HEK293T (cell line): ENCODE measurements around the gene MECR.
"Not testable (repeated sequence)": the region's sequence is repeated elsewhere in the genome, so short reads cannot be mapped to it uniquely, and the experiment has no call there.

Source experiments
- CTCF ChIA-PET: fragments of 350-600 bp; formaldehyde crosslinking; extraction: SDS; loops from one replicate; lab custom pipeline; 2021; ENCODE audit warnings: antibody characterized with exemption, inconsistent platforms; lab: Yijun Ruan, JAX
- POLR2A ChIA-PET: fragments of 350-600 bp; formaldehyde crosslinking; extraction: SDS; loops from one replicate; lab custom pipeline; 2020; ENCODE audit warnings: antibody characterized with exemption, inconsistent platforms; lab: Yijun Ruan, JAX
- DNase-seq: peaks from one replicate; pipeline ENCODE4 v3.0.0; 2012; ENCODE audit warnings: mixed read lengths; ENCODE audit errors: extremely low spot score
- ARNT ChIP-seq: fragments of 450-650 bp; IDR thresholded peaks from 2 replicates; pipeline ENCODE4 v1.6.1; 2017; ENCODE audit warnings: mild to moderate bottlenecking
- BHLHE40 ChIP-seq: fragments of 450-650 bp; IDR thresholded peaks from 2 replicates; pipeline ENCODE4 v1.6.1; 2016; ENCODE audit warnings: mild to moderate bottlenecking, moderate library complexity, borderline replicate concordance
- CTBP1 ChIP-seq: fragments of 450-650 bp; IDR thresholded peaks from 2 replicates; pipeline ENCODE4 v1.6.1; 2016; ENCODE audit warnings: borderline replicate concordance
- ELF4 ChIP-seq: fragments of 450-650 bp; IDR thresholded peaks from 2 replicates; pipeline ENCODE4 v1.6.1; 2017; ENCODE audit warnings: antibody characterized with exemption
- FOXA1 ChIP-seq: fragments of 450-650 bp; IDR thresholded peaks from 2 replicates; pipeline ENCODE4 v1.6.1; 2016; ENCODE audit warnings: mild to moderate bottlenecking
- FOXK2 ChIP-seq: fragments of 450-650 bp; IDR thresholded peaks from 2 replicates; pipeline ENCODE4 v1.6.1; 2016; ENCODE audit warnings: mild to moderate bottlenecking
- FOXM1 ChIP-seq: fragments of 450-650 bp; IDR thresholded peaks from 2 replicates; pipeline ENCODE4 v1.6.1; 2017; ENCODE audit warnings: mild to moderate bottlenecking, borderline replicate concordance
- HDGF ChIP-seq: fragments of 450-650 bp; IDR thresholded peaks from 2 replicates; pipeline ENCODE4 v1.6.1; 2017; ENCODE audit warnings: antibody characterized with exemption, borderline replicate concordance
- L3MBTL2 ChIP-seq: fragments of 450-650 bp; conservative IDR thresholded peaks from 2 replicates; pipeline ENCODE4 v1.6.1; 2016; ENCODE audit warnings: mild to moderate bottlenecking
- LEF1 ChIP-seq: fragments of 450-650 bp; IDR thresholded peaks from 2 replicates; pipeline ENCODE4 v1.6.1; 2017; ENCODE audit warnings: mild to moderate bottlenecking, borderline replicate concordance
- NFRKB ChIP-seq: fragments of 450-650 bp; IDR thresholded peaks from 2 replicates; pipeline ENCODE4 v1.6.1; 2016; ENCODE audit warnings: mild to moderate bottlenecking, moderate library complexity
- SP1 ChIP-seq: fragments of 450-650 bp; IDR thresholded peaks from 2 replicates; pipeline ENCODE4 v1.6.1; 2017
- SUZ12 ChIP-seq: fragments of 450-650 bp; IDR thresholded peaks from 2 replicates; pipeline ENCODE4 v1.6.1; 2016; ENCODE audit warnings: mild to moderate bottlenecking
- TARDBP ChIP-seq: fragments of 450-650 bp; IDR thresholded peaks from 2 replicates; pipeline ENCODE4 v1.6.1; 2016
- ZNF384 ChIP-seq: fragments of 450-650 bp; IDR thresholded peaks from 2 replicates; pipeline ENCODE4 v1.6.1; 2016
- TF ChIP-seq, protein P1 (sequence below): fragments of 450-650 bp; IDR thresholded peaks from 2 replicates; pipeline ENCODE4 v1.6.1; 2016

Gene MECR

DNA sequence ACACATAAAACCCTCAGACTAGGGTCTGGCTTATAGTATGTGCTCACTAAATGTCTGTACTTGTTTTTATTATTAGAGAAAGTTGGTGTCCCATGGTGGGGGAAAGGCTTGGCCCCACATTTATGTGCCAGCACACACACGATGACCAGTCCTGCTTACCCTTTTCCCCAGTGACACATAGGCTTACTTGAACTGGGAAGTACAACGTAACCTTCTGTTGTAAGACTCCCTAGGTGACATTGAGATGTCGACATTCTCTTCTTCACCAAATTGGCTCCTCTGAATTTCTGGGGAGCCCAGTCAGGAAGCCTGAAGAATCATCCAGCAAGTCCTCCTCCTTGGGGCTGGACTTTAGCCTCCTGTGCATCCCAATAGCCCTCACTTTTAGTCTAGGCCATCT lies 1.7 kb upstream of the MECR start:
- no peak for DNase-seq
- POLR2A ChIA-PET: interaction anchor here (4.3 kb wide), 1 partner anchor 51 kb away, joined by 21 read pairs; the partner anchor contains the start of gene SRSF4
- CTCF ChIA-PET: no interaction called here
- TF ChIP-seq SUZ12: no peak
- TF ChIP-seq TARDBP: no peak
- TF ChIP-seq HDGF: no peak
- TF ChIP-seq FOXM1: no peak
- TF ChIP-seq FOXA1: no peak
- no peak for TF ChIP-seq LEF1
- TF ChIP-seq ARNT: no peak
- no peak for TF ChIP-seq ELF4
- no peak for TF ChIP-seq CTBP1
- TF ChIP-seq NFRKB: no peak
- TF ChIP-seq SP1: no peak
- no peak for TF ChIP-seq FOXK2
- TF ChIP-seq L3MBTL2: no peak
- TF ChIP-seq, protein P1, sequence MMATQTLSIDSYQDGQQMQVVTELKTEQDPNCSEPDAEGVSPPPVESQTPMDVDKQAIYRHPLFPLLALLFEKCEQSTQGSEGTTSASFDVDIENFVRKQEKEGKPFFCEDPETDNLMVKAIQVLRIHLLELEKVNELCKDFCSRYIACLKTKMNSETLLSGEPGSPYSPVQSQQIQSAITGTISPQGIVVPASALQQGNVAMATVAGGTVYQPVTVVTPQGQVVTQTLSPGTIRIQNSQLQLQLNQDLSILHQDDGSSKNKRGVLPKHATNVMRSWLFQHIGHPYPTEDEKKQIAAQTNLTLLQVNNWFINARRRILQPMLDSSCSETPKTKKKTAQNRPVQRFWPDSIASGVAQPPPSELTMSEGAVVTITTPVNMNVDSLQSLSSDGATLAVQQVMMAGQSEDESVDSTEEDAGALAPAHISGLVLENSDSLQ: no peak
- TF ChIP-seq BHLHE40: no peak
- no peak for TF ChIP-seq ZNF384

DNA sequence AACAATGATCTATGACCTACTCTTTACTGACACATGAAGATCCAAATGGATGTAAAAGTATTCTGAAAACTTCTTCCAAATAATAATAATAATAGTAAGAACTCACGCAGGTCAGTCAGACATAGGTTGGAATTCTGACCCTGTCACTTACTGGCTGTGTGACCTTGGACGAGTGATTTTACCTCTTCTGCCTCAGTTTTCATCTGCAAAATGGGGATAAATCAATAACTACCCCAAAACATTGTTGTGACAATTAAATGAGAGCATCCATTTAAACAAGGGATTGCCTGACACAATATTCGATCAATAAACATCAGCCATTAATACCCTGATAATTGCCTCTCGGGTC lies 556 bp downstream of the MECR start:
- TF ChIP-seq ARNT: no peak
- TF ChIP-seq SP1: no peak
- TF ChIP-seq ZNF384: no peak
- TF ChIP-seq L3MBTL2: no peak
- no peak for TF ChIP-seq CTBP1
- TF ChIP-seq FOXK2: no peak
- no peak for TF ChIP-seq SUZ12
- no peak for TF ChIP-seq HDGF
- no peak for TF ChIP-seq LEF1
- TF ChIP-seq TARDBP: no peak
- TF ChIP-seq BHLHE40: no peak
- TF ChIP-seq, protein P1: no peak; the same call in 1 of the 2 replicates
- no peak for TF ChIP-seq FOXA1
- no peak for TF ChIP-seq FOXM1
- TF ChIP-seq ELF4: no peak
- no peak for TF ChIP-seq NFRKB
- CTCF ChIA-PET: no interaction called here
- POLR2A ChIA-PET: interaction anchor here (0.7 to 4.3 kb wide), 6 partner anchors 8 to 342 kb away, joined by 3 to 21 read pairs (median 5); partner anchors contain the start of gene SRSF4
- DNase-seq: no peak

DNA sequence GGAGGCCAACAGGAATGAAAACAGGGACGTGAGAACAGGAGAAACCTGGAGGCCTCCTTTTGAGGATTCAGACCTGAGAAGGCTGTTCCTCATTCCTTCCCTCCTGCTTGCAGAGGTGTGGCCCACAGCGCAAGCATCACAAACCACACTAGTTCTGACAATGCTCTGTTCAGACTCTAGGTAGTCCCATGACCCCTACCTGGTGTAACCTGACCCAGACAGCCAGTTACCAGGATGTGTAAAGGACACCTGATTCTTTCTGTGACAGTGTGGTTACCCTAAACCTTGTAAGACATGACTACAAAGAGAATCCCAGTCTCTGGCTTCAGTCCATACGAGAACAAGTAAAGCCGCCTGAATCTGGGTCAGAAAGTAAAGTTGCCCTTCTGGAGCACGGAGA lies 3.2 kb downstream of the MECR start:
- CTCF ChIA-PET: no interaction called here
- POLR2A ChIA-PET: no interaction called here
- TF ChIP-seq CTBP1 (no peak), FOXM1 (no peak)
- DNase-seq: no peak

DNA sequence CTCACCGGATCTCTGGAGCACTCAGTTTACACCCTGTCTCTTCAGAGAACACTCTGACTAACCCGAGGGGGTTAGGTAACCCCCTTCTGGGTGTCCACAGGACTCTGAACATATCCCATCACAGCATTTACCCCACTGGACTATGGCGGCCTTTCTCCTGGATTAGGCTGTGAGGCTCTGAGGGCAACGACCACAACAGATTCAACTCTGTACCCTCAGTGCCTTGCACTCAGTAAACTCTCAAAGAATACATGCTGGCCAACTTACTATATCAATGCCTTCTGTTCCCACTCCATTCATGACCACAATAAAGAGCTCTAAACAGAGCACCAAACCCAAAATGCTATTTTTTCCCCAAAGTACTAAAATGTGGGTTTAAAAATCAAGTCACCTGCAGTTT lies 5.4 kb downstream of the MECR start:
- no peak for TF ChIP-seq FOXK2
- no peak for TF ChIP-seq ZNF384
- TF ChIP-seq FOXA1: no peak
- TF ChIP-seq BHLHE40: no peak
- no peak for TF ChIP-seq NFRKB
- no peak for TF ChIP-seq LEF1
- TF ChIP-seq SP1: no peak
- no peak for TF ChIP-seq TARDBP
- no peak for DNase-seq
- CTCF ChIA-PET: no interaction called here
- POLR2A ChIA-PET: no interaction called here

DNA sequence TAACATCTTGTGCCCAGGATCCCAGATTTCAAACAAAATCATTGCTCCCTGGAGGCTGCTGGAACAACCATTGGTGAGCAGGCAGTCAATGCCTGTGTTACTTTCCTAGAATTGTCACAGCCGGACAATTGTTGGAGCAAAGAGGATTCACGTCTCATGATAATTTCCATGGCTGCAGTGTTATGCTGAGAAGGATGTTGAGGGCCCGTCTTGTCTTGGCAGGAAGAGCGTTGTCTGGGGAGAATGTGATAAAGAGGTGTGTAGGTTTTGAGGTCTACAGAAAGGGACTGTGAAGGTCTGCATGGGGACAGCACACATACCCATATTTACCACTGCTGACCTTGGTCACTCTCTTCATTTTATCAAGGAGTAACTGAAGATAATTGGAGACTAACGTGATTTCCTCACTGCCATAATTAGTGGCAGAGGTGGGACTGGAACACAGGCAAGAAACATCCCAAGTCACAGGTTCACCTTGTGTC lies 6.3 kb downstream of the MECR start:
- DNase-seq: no peak
- POLR2A ChIA-PET: no interaction called here
- CTCF ChIA-PET: no interaction called here
- TF ChIP-seq L3MBTL2: no peak
- no peak for TF ChIP-seq ARNT
- no peak for TF ChIP-seq FOXK2
- no peak for TF ChIP-seq NFRKB
- no peak for TF ChIP-seq LEF1
- no peak for TF ChIP-seq HDGF
- TF ChIP-seq ELF4: no peak
- TF ChIP-seq BHLHE40: no peak
- TF ChIP-seq SUZ12: no peak
- no peak for TF ChIP-seq TARDBP
- no peak for TF ChIP-seq CTBP1
- TF ChIP-seq FOXM1: no peak
- TF ChIP-seq, protein P1: no peak
- no peak for TF ChIP-seq ZNF384
- no peak for TF ChIP-seq SP1

DNA sequence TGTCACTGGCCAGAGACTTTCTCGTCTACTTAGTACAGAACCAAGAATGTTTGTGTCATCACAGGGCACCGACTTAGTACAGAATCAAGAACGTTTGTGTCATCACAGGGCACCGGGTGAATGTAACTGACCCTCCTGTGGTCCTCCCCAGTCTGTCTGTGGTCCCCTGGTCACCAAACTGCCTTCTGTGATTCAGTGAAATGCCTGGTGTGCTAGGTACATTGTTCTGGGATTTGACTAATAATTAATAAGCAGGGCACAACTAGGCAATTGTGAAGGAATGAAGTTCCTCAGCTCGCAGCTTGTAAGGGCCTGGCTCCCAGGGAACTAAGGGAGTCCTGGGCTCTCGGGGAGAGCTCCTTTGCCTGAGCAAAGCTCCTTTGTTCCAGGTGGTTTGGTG lies 7.2 kb downstream of the MECR start:
- ChIA-PET POLR2A (no interaction called here), CTCF (no interaction called here)
- TF ChIP-seq TARDBP: no peak
- no peak for TF ChIP-seq FOXA1
- no peak for TF ChIP-seq FOXM1
- TF ChIP-seq CTBP1: no peak
- no peak for TF ChIP-seq L3MBTL2
- TF ChIP-seq LEF1: no peak
- no peak for TF ChIP-seq SUZ12
- TF ChIP-seq HDGF: no peak
- DNase-seq: no peak

DNA sequence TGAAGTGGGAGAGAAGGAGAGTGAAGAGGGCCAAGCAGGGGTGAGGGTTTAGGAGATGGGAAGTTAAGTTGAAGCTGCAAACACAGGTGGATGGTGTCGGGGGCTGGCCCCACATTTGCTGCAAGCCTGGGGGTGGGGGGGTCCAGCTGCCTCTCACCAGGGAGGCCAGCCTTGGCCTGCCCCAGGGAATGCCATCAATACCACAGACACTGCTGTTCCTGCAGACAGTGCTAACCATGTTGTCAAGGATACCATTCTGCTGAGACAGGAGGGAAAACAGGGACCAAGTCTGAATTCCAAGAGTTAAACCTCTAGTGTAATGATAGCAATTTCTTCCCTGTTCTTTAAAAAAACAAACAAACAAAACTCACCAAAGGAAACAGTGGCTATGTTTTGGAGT lies 8.0 kb downstream of the MECR start:
- no peak for TF ChIP-seq ZNF384
- no peak for TF ChIP-seq HDGF
- no peak for TF ChIP-seq FOXA1
- TF ChIP-seq SUZ12: no peak
- TF ChIP-seq NFRKB: no peak
- TF ChIP-seq ARNT: no peak
- TF ChIP-seq L3MBTL2: no peak
- no peak for TF ChIP-seq BHLHE40
- no peak for TF ChIP-seq TARDBP
- no peak for TF ChIP-seq LEF1
- TF ChIP-seq ELF4: no peak
- TF ChIP-seq, protein P1: no peak
- TF ChIP-seq SP1: no peak
- TF ChIP-seq FOXK2: no peak
- TF ChIP-seq CTBP1: no peak
- TF ChIP-seq FOXM1: no peak
- no peak for DNase-seq
- ChIA-PET CTCF (no interaction called here), POLR2A (no interaction called here)

DNA sequence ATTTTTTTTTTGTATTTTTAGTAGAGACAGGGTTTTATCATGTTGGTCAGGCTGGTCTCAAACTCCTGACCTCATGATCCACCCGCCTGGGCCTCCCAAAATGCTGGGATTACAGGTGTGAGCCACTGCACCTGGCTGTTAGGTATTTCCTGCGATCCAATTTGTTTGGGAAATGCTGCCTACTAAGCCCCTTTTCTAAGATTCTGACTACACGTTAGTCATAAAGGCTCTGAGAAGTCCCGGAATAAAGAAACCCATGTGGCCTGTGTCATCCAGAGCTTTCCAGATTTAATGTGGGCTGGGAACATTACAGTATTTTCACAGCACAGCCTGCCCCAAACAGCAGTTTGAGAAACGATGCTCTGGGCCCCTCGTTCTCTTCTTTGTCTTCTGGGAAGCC lies 8.5 kb downstream of the MECR start:
- CTCF ChIA-PET, DNase-seq: not testable (repeated sequence)
- POLR2A ChIA-PET: interaction anchor here (0.9 to 1.0 kb wide), 2 partner anchors 8 to 9 kb away, joined by 3 to 5 read pairs; no protein-coding TSS in a partner anchor
